H1 (cell line): ENCODE data around the gene SLC4A11. TPM values are rescaled to one million over a fixed set of nuclear protein-coding genes. Genes with fewer than 3 reads are reported as not detected.

Source experiments
- CTCF ChIA-PET: fragments of 300-600 bp; sonication (Branson Sonifier 250); formaldehyde crosslinking; loops from one replicate; lab custom pipeline; 2021; ENCODE audit not compliant: partially characterized antibody; lab: Charles Lee
- POLR2A ChIA-PET: fragments of 300-600 bp; sonication (Branson Sonifier 250); formaldehyde crosslinking; loops from one replicate; lab custom pipeline; 2021; ENCODE audit warnings: inconsistent platforms; ENCODE audit not compliant: partially characterized antibody; lab: Charles Lee
- DNase-seq, 2 experiments: peaks; one replicate each; pipeline versions ENCODE4 v3.0.0 to v3.0.0-alpha.2; 2010 to 2022; ENCODE audit warnings: low spot score in 2 of 2, low read depth in 1 of 2, mixed read lengths in 1 of 2
- FAIRE-seq: peaks from 2 replicates; lab custom pipeline; 2011; peaks lifted over from hg19 to GRCh38; lab: Jason Lieb, UNC
- H2AFZ ChIP-seq: 2 replicates; pipeline ENCODE4 v1.8.1; 2012; ENCODE audit warnings: low read length, inconsistent platforms
- H2AK5ac ChIP-seq: 2 replicates; pipeline ENCODE4 v1.6.1; 2013; ENCODE audit warnings: low read depth, low read length
- H2BK120ac ChIP-seq: replicated peaks from 2 replicates; pipeline ENCODE3; 2013; ENCODE audit warnings: low read depth, low read length, inconsistent platforms
- H2BK12ac ChIP-seq: 2 replicates; pipeline ENCODE4 v1.6.1; 2013; ENCODE audit warnings: low read depth, low read length
- H2BK15ac ChIP-seq: 2 replicates; pipeline ENCODE4 v1.6.1; 2013; ENCODE audit warnings: low read length
- H2BK20ac ChIP-seq: 2 replicates; pipeline ENCODE4 v1.6.1; 2013; ENCODE audit warnings: low read length
- H2BK5ac ChIP-seq: 2 replicates; pipeline ENCODE4 v1.6.1; 2013; ENCODE audit warnings: low read depth, low read length
- H3K14ac ChIP-seq: 2 replicates; pipeline ENCODE4 v1.6.1; 2013; ENCODE audit warnings: inconsistent platforms; ENCODE audit not compliant: insufficient read length
- H3K18ac ChIP-seq: 2 replicates; pipeline ENCODE4 v1.6.1; 2013; ENCODE audit warnings: low read length; ENCODE audit errors: extremely low read depth
- H3K23ac ChIP-seq: 2 replicates; pipeline ENCODE4 v1.6.1; 2013; ENCODE audit warnings: inconsistent platforms; ENCODE audit not compliant: insufficient read length
- H3K23me2 ChIP-seq: 2 replicates; pipeline ENCODE4 v1.6.1; 2013; ENCODE audit warnings: low read depth, low read length
- H3K27ac ChIP-seq: 2 replicates; pipeline ENCODE4 v1.6.1; 2011; ENCODE audit warnings: low read depth, low read length, inconsistent platforms
- H3K27me3 ChIP-seq, 4 experiments: replicated peaks in 1 of 4; 1 replicate in 1 of 4; 2 replicates in 3 of 4; pipeline versions ENCODE4 v1.6.1 to v1.8.1; 2011 to 2013; ENCODE audit warnings: low read length in 3 of 4, mild to moderate bottlenecking in 3 of 4, inconsistent platforms in 2 of 4, mixed read lengths in 2 of 4, moderate library complexity in 1 of 4; ENCODE audit not compliant: control insufficient read depth in 3 of 4, insufficient read depth in 3 of 4; ENCODE audit errors: extremely low read depth in 1 of 4
- H3K36me3 ChIP-seq, 4 experiments: 2 replicates each; pipeline versions ENCODE4 v1.6.1 to v1.8.1; 2011 to 2013; ENCODE audit warnings: mild to moderate bottlenecking in 4 of 4, low read length in 3 of 4, moderate library complexity in 2 of 4, control low read depth in 1 of 4, inconsistent platforms in 1 of 4; ENCODE audit not compliant: insufficient read depth in 4 of 4, control insufficient read depth in 2 of 4
- H3K4ac ChIP-seq: replicated peaks from 2 replicates; pipeline ENCODE3; 2013; ENCODE audit warnings: low read length, low read depth, mixed read lengths, inconsistent platforms; ENCODE audit not compliant: insufficient read length
- H3K4me1 ChIP-seq, 4 experiments: replicated peaks in 1 of 4; 1 replicate in 1 of 4; 2 replicates in 3 of 4; pipeline versions ENCODE4 v1.6.1 to v1.8.1; 2011 to 2013; ENCODE audit warnings: low read length in 3 of 4, inconsistent platforms in 2 of 4, mixed read lengths in 1 of 4; ENCODE audit not compliant: insufficient read depth in 4 of 4, control insufficient read depth in 3 of 4
- H3K4me2 ChIP-seq, 2 experiments: 2 replicates each; pipeline versions ENCODE4 v1.6.1 to v1.8.1; 2011 to 2013; ENCODE audit warnings: low read depth in 2 of 2, low read length in 2 of 2, control low read depth in 1 of 2, inconsistent platforms in 1 of 2, mild to moderate bottlenecking in 1 of 2; ENCODE audit not compliant: insufficient read depth in 1 of 2
- H3K4me3 ChIP-seq, 4 experiments: fragments of 200-600, 300-600 bp in 1 of 4; sonication (generic), shearing (Covaris generic), sonication (Bioruptor Twin) in 1 of 4; 2 replicates each; pipeline versions ENCODE4 v1.5.1 to v1.8.1; 2011 to 2016; ENCODE audit warnings: low read length in 4 of 4, low read depth in 3 of 4, control low read depth in 2 of 4, inconsistent platforms in 2 of 4, mild to moderate bottlenecking in 2 of 4, mixed read lengths in 1 of 4, moderate library complexity in 1 of 4; ENCODE audit not compliant: insufficient read depth in 2 of 4; ENCODE audit errors: extremely low read depth in 1 of 4
- H3K56ac ChIP-seq: replicated peaks from 2 replicates; pipeline ENCODE3; 2013; ENCODE audit warnings: low read depth, mild to moderate bottlenecking, mixed read lengths, low read length, inconsistent platforms; ENCODE audit not compliant: insufficient read length
- H3K79me1 ChIP-seq: 2 replicates; pipeline ENCODE4 v1.6.1; 2013; ENCODE audit warnings: low read depth, low read length, control low read depth
- H3K79me2 ChIP-seq, 2 experiments: 2 replicates each; pipeline versions ENCODE4 v1.6.1 to v1.8.1; 2012 to 2013; ENCODE audit warnings: low read length in 2 of 2, mild to moderate bottlenecking in 2 of 2, inconsistent platforms in 1 of 2; ENCODE audit not compliant: insufficient read depth in 2 of 2, control insufficient read depth in 1 of 2
- H3K9ac ChIP-seq, 4 experiments: replicated peaks in 1 of 4; 1 replicate in 1 of 4; 2 replicates in 3 of 4; pipeline versions ENCODE4 v1.6.1 to v1.8.1; 2011 to 2013; ENCODE audit warnings: low read depth in 3 of 4, low read length in 3 of 4, control low read depth in 2 of 4, mild to moderate bottlenecking in 2 of 4, moderate library complexity in 2 of 4, inconsistent platforms in 1 of 4; ENCODE audit errors: extremely low read depth in 1 of 4
- H3K9me3 ChIP-seq, 2 experiments: 2 replicates each; pipeline versions ENCODE4 v1.6.1 to v1.8.1; 2012 to 2013; ENCODE audit warnings: mild to moderate bottlenecking in 2 of 2, moderate library complexity in 2 of 2, control low read depth in 1 of 2, inconsistent platforms in 1 of 2, low read depth in 1 of 2, low read length in 1 of 2, mixed read lengths in 1 of 2; ENCODE audit not compliant: insufficient read depth in 2 of 2
- H4K20me1 ChIP-seq, 2 experiments: replicated peaks in 1 of 2; 2 replicates each; pipeline versions ENCODE3 to v1.8.1; 2011 to 2013; ENCODE audit warnings: inconsistent platforms in 2 of 2, low read length in 2 of 2, mild to moderate bottlenecking in 1 of 2; ENCODE audit not compliant: insufficient read depth in 2 of 2, control insufficient read depth in 1 of 2
- H4K5ac ChIP-seq: 2 replicates; pipeline ENCODE4 v1.6.1; 2013; ENCODE audit warnings: low read length, low read depth, mixed read lengths, inconsistent platforms; ENCODE audit not compliant: insufficient read length
- H4K8ac ChIP-seq: 2 replicates; pipeline ENCODE4 v1.8.0; 2013; ENCODE audit warnings: mild to moderate bottlenecking, moderate library complexity, low read length, inconsistent platforms; ENCODE audit not compliant: insufficient read depth; ENCODE audit errors: extremely low read depth
- H4K91ac ChIP-seq: replicated peaks from 2 replicates; pipeline ENCODE3; 2013; ENCODE audit warnings: low read length, mixed read lengths, inconsistent platforms; ENCODE audit not compliant: insufficient read length
- FOSL1 ChIP-seq: IDR thresholded peaks from 2 replicates; pipeline ENCODE4 v1.6.1; 2011; ENCODE audit warnings: mild to moderate bottlenecking, low read depth, low read length, moderate library complexity; ENCODE audit not compliant: insufficient read depth
- SRF ChIP-seq: IDR thresholded peaks from 2 replicates; pipeline ENCODE4 v1.6.1; 2011; ENCODE audit warnings: mild to moderate bottlenecking, low read depth, low read length, moderate library complexity
- WGBS, 2 experiments: shearing (Covaris generic) in 1 of 2; methylation state at CpG; one replicate each; pipeline versions ENCODE4 v1.1.6 to v1.1.7; 2013 to 2015; ENCODE audit warnings: low lambda C conversion rate in 2 of 2, mixed read lengths in 2 of 2, inconsistent platforms in 1 of 2, low coverage in 1 of 2, missing lambda C conversion rate in 1 of 2; ENCODE audit not compliant: insufficient replicate concordance in 2 of 2, insufficient coverage in 1 of 2, insufficient read length in 1 of 2; ENCODE audit errors: extremely low coverage in 1 of 2, missing lambda C conversion rate in 1 of 2; 5-methylcytosine and 5-hydroxymethylcytosine counted together
- polyA plus RNA-seq, 7 experiments: library from polyadenylated mRNA; depleted of rRNA in 3 of 7; stranded (reverse) in 5 of 7; unstranded in 2 of 7; fragments of >200 nt in 5 of 7; fragments of 200-250 nt in 2 of 7; gene quantifications; 1 replicate in 5 of 7; 2 replicates in 1 of 7; 4 replicates in 1 of 7; pipeline versions ENCODE4 v1.2.1 to v1.2.3, GENCODE V29; 2011 to 2013; ENCODE audit warnings: missing spikeins in 2 of 7, mixed read lengths in 2 of 7
- total RNA-seq: library from RNA; stranded (reverse); fragmentation: NEBNext Ultra II Directional; extraction: Animal tissue kit (Norgen Biotek cat#: 25700); gene quantifications from 2 replicates; pipeline ENCODE4 v1.2.1, GENCODE V29; 2021

SLC4A11 gene
- total and polyA plus RNA-seq, 2 of the 8 experiments (the other 6 are each of a cell fraction or from before 2014, with no cell fraction given): 11.9 to 32.3 TPM

DNA sequence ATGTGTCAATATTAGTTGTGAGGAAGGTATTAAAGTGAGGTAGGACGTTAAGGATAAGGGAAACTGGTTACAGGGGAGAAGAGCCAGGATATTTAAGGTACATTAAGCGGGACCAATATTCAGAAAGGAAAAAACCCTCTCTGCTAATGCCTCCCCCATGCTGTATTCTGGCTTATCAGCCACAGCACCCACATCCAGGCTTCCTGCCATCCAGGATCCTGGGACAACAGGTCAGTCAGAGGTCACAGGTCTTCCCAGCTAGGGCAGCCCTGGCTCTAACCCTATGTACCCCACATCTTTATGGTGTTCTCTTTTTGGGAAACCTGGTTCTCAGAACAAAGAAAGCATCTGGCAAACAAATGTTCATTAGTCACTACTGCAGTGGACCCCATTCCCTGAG is 39.8 kb downstream of the SLC4A11 start:
- Histone ChIP-seq H2AFZ (no peak overlapping the region), H2BK5ac (no peak overlapping the region), H3K9ac (no peak overlapping the region), H2BK20ac (no peak overlapping the region), H3K56ac (no peak overlapping the region), H3K4ac (no peak overlapping the region), H2BK15ac (no peak overlapping the region), H3K23ac (no peak overlapping the region), H4K5ac (no peak overlapping the region), H3K9me3 (no peaks in the 10 kb centered on the region), H3K4me2 (no peak overlapping the region), H3K18ac (no peak overlapping the region), H3K4me3 (no peak overlapping the region), H3K79me1 (peaks cover 10% of the 10 kb centered on the region), H4K20me1 (peaks cover 0 to 17% of the 10 kb centered on the region in 2 experiments), H2BK12ac (no peak overlapping the region), H3K27me3 (no peaks in the 10 kb centered on the region), H3K4me1 (peaks cover 0 to 7% (median 5%) of the 10 kb centered on the region in 4 experiments; a peak in 6 of 7 replicates), H3K36me3 (peaks cover 21 to 46% (median 31%) of the 10 kb centered on the region in 4 experiments), H3K79me2 (peaks cover 0 to 19% of the 10 kb centered on the region in 2 experiments; a peak in 1 of 4 replicates), H2AK5ac (no peak overlapping the region), H4K91ac (no peak overlapping the region), H3K23me2 (no peaks in the 10 kb centered on the region), H4K8ac (no peak overlapping the region), H3K14ac (no peak overlapping the region), H3K27ac (no peak overlapping the region), H2BK120ac (no peak overlapping the region)
- no peak for DNase-seq
- WGBS, 2 experiments: 48% methylated on average over 2 of the region's 2 CpGs; no CpG with 5 or more reads in 1 of the 2 experiments
- CTCF ChIA-PET: no interaction called here
- POLR2A ChIA-PET: interaction anchor here (2.2 to 2.3 kb wide), 2 partner anchors 11 to 26 kb away, joined by 6 to 8 read pairs; no protein-coding TSS in a partner anchor
- FAIRE-seq: no peak
- TF ChIP-seq SRF (no peak), FOSL1 (no peak)
